Measurements from ENCODE around the gene WDR33. TPM values are rescaled to one million over a fixed set of nuclear protein-coding genes. Genes with fewer than 3 reads are reported as not detected.

The WDR33 gene
- total and polyA plus RNA-seq, 9 of the 15 experiments (the other 6 are each of a cell fraction or from before 2014, with no cell fraction given), result 24.2 to 57.4 (median 38.4) TPM

DNA sequence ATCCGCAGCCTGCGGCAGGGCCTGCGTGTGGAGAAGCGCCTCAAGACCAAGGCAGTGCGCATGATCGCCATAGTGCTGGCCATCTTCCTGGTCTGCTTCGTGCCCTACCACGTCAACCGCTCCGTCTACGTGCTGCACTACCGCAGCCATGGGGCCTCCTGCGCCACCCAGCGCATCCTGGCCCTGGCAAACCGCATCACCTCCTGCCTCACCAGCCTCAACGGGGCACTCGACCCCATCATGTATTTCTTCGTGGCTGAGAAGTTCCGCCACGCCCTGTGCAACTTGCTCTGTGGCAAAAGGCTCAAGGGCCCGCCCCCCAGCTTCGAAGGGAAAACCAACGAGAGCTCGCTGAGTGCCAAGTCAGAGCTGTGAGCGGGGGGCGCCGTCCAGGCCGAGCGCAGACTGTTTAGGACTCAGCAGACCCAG is 159.6 kb downstream of the WDR33 start (continued):
- TF ChIP-seq REST (IDR thresholded peaks at IDR 0.05; ENCODE audit: borderline replicate concordance) (no peak), REST (CRISPR knock-in tag; IDR thresholded peaks at IDR 0.05; ENCODE audit: low read depth) (no peak), MEF2A (IDR thresholded peaks at IDR 0.05; ENCODE audit: control insufficient read depth, low read depth, low read length) (no peak)

Small RNA genes lying within 50 kb of the gene (small RNA-seq; reads per million reads assigned to genes)
- not detected for gene RF00017
- not detected for gene RF00019
- not detected for gene RNU6-395P
- gene RNY4P7, result 0.15 reads per million

Other genes starting within 250 kb of the WDR33 start
- gene GPR17, start 165.0 kb downstream of the WDR33 start, total RNA-seq (2014; rRNA removed), result not detected in 2 replicates
- not detected in 2 replicates for gene GPR17, start 165.0 kb downstream of the WDR33 start, total RNA-seq (2014; rRNA removed; fragmentation: Illumina TruSeq; extraction: Trizol)
- gene GPR17, start 165.0 kb downstream of the WDR33 start, total RNA-seq (2015; rRNA removed; fragmentation: Illumina TruSeq; extraction: Trizol), result not detected in 2 replicates
- gene GPR17, start 165.0 kb downstream of the WDR33 start, total RNA-seq (2021), result not detected in 2 replicates
- not detected in 2 replicates for gene GPR17, start 165.0 kb downstream of the WDR33 start, polyA plus RNA-seq (2011; rRNA removed)
- gene GPR17, start 165.0 kb downstream of the WDR33 start, polyA plus RNA-seq (2014; fragmentation: Illumina TruSeq; extraction: Trizol), result not detected in 2 replicates
- not detected for gene GPR17, start 165.0 kb downstream of the WDR33 start, polyA plus RNA-seq (2014; fragmentation: Nextera tagmentation; extraction: Ambion mirVana)
- not detected in 2 replicates for gene GPR17, start 165.0 kb downstream of the WDR33 start, polyA plus RNA-seq (2014; rRNA removed)
- not detected in 2 replicates for gene LIMS2, start 135.6 kb downstream of the WDR33 start, total RNA-seq (2014; rRNA removed)
- not detected in 2 replicates for gene LIMS2, start 135.6 kb downstream of the WDR33 start, total RNA-seq (2014; rRNA removed; fragmentation: Illumina TruSeq; extraction: Trizol)
- not detected in 2 replicates for gene LIMS2, start 135.6 kb downstream of the WDR33 start, total RNA-seq (2015; rRNA removed; fragmentation: Illumina TruSeq; extraction: Trizol)
- gene LIMS2, start 135.6 kb downstream of the WDR33 start, total RNA-seq (2021), result 0.11 and 0.22 TPM in 2 replicates
- gene LIMS2, start 135.6 kb downstream of the WDR33 start, polyA plus RNA-seq (2011; rRNA removed), result 0.04 TPM in 1 of 2 replicates, not detected in the other
- not detected in 2 replicates for gene LIMS2, start 135.6 kb downstream of the WDR33 start, polyA plus RNA-seq (2014; fragmentation: Illumina TruSeq; extraction: Trizol)
- gene LIMS2, start 135.6 kb downstream of the WDR33 start, polyA plus RNA-seq (2014; fragmentation: Nextera tagmentation; extraction: Ambion mirVana), result not detected
- gene LIMS2, start 135.6 kb downstream of the WDR33 start, polyA plus RNA-seq (2014; rRNA removed), result not detected in 2 replicates
- gene SFT2D3, start 109.7 kb downstream of the WDR33 start, total RNA-seq (2014; rRNA removed), result 8.9 and 12.1 TPM in 2 replicates
- 7.7 and 9.1 TPM in 2 replicates for gene SFT2D3, start 109.7 kb downstream of the WDR33 start, total RNA-seq (2014; rRNA removed; fragmentation: Illumina TruSeq; extraction: Trizol)
- gene SFT2D3, start 109.7 kb downstream of the WDR33 start, total RNA-seq (2015; rRNA removed; fragmentation: Illumina TruSeq; extraction: Trizol), result 6.3 and 7.5 TPM in 2 replicates
- 8.8 and 9.9 TPM in 2 replicates for gene SFT2D3, start 109.7 kb downstream of the WDR33 start, total RNA-seq (2021)
- 9.1 and 9.2 TPM in 2 replicates for gene SFT2D3, start 109.7 kb downstream of the WDR33 start, polyA plus RNA-seq (2011; rRNA removed)
- gene SFT2D3, start 109.7 kb downstream of the WDR33 start, polyA plus RNA-seq (2014; fragmentation: Illumina TruSeq; extraction: Trizol), result 7.7 and 8.9 TPM in 2 replicates
- not detected for gene SFT2D3, start 109.7 kb downstream of the WDR33 start, polyA plus RNA-seq (2014; fragmentation: Nextera tagmentation; extraction: Ambion mirVana)
- 9.6 and 11.6 TPM in 2 replicates for gene SFT2D3, start 109.7 kb downstream of the WDR33 start, polyA plus RNA-seq (2014; rRNA removed)
- gene POLR2D, start 47.0 kb upstream of the WDR33 start, total RNA-seq (2014; rRNA removed), result 30.7 and 42.8 TPM in 2 replicates
- 62.1 and 77.0 TPM in 2 replicates for gene POLR2D, start 47.0 kb upstream of the WDR33 start, total RNA-seq (2014; rRNA removed; fragmentation: Illumina TruSeq; extraction: Trizol)
- gene POLR2D, start 47.0 kb upstream of the WDR33 start, total RNA-seq (2015; rRNA removed; fragmentation: Illumina TruSeq; extraction: Trizol), result 46.0 and 49.0 TPM in 2 replicates
- 83.6 and 91.0 TPM in 2 replicates for gene POLR2D, start 47.0 kb upstream of the WDR33 start, total RNA-seq (2021)
- gene POLR2D, start 47.0 kb upstream of the WDR33 start, polyA plus RNA-seq (2011; rRNA removed), result 37.5 and 67.8 TPM in 2 replicates
- 96.3 and 108 TPM in 2 replicates for gene POLR2D, start 47.0 kb upstream of the WDR33 start, polyA plus RNA-seq (2014; fragmentation: Illumina TruSeq; extraction: Trizol)
- gene POLR2D, start 47.0 kb upstream of the WDR33 start, polyA plus RNA-seq (2014; fragmentation: Nextera tagmentation; extraction: Ambion mirVana), result 10 to 100 TPM; 47.6 to 49.2 TPM
- 44.5 and 51.4 TPM in 2 replicates for gene POLR2D, start 47.0 kb upstream of the WDR33 start, polyA plus RNA-seq (2014; rRNA removed)
- 6.5 and 7.3 TPM in 2 replicates for gene AMMECR1L, start 74.8 kb upstream of the WDR33 start, total RNA-seq (2014; rRNA removed)
- 13.8 and 14.3 TPM in 2 replicates for gene AMMECR1L, start 74.8 kb upstream of the WDR33 start, total RNA-seq (2014; rRNA removed; fragmentation: Illumina TruSeq; extraction: Trizol)
- gene AMMECR1L, start 74.8 kb upstream of the WDR33 start, total RNA-seq (2015; rRNA removed; fragmentation: Illumina TruSeq; extraction: Trizol), result 11.2 and 11.5 TPM in 2 replicates
- 12.6 and 13.4 TPM in 2 replicates for gene AMMECR1L, start 74.8 kb upstream of the WDR33 start, total RNA-seq (2021)
- gene AMMECR1L, start 74.8 kb upstream of the WDR33 start, polyA plus RNA-seq (2011; rRNA removed), result 7.7 and 9.1 TPM in 2 replicates
- 15.3 and 15.5 TPM in 2 replicates for gene AMMECR1L, start 74.8 kb upstream of the WDR33 start, polyA plus RNA-seq (2014; fragmentation: Illumina TruSeq; extraction: Trizol)
- 1 to 10 TPM; 3.7 to 4.7 TPM for gene AMMECR1L, start 74.8 kb upstream of the WDR33 start, polyA plus RNA-seq (2014; fragmentation: Nextera tagmentation; extraction: Ambion mirVana)
- gene AMMECR1L, start 74.8 kb upstream of the WDR33 start, polyA plus RNA-seq (2014; rRNA removed), result 7.7 and 8.6 TPM in 2 replicates
- 4.5 and 6.9 TPM in 2 replicates for gene SAP130, start 216.9 kb upstream of the WDR33 start, total RNA-seq (2014; rRNA removed)
- gene SAP130, start 216.9 kb upstream of the WDR33 start, total RNA-seq (2014; rRNA removed; fragmentation: Illumina TruSeq; extraction: Trizol), result 8.2 TPM in 2 replicates
- 7.4 and 8.9 TPM in 2 replicates for gene SAP130, start 216.9 kb upstream of the WDR33 start, total RNA-seq (2015; rRNA removed; fragmentation: Illumina TruSeq; extraction: Trizol)
- 29.5 and 33.4 TPM in 2 replicates for gene SAP130, start 216.9 kb upstream of the WDR33 start, total RNA-seq (2021)
- gene SAP130, start 216.9 kb upstream of the WDR33 start, polyA plus RNA-seq (2011; rRNA removed), result 6.0 and 20.8 TPM in 2 replicates
- 28.0 and 32.9 TPM in 2 replicates for gene SAP130, start 216.9 kb upstream of the WDR33 start, polyA plus RNA-seq (2014; fragmentation: Illumina TruSeq; extraction: Trizol)
- gene SAP130, start 216.9 kb upstream of the WDR33 start, polyA plus RNA-seq (2014; fragmentation: Nextera tagmentation; extraction: Ambion mirVana), result 1 to 10 TPM; 5.8 to 7.3 TPM
- 7.9 and 8.0 TPM in 2 replicates for gene SAP130, start 216.9 kb upstream of the WDR33 start, polyA plus RNA-seq (2014; rRNA removed)